HepG2 (cell line): Measurements from ENCODE around the gene PIGV. TPM values are rescaled to one million over a fixed set of nuclear protein-coding genes. Genes with fewer than 3 reads are reported as not detected.

Experiments used
- ATAC-seq: fragments of 200-7000 bp; cut with Tn5 transposase; 3 replicates; pipeline ENCODE4 v1.9.1; 2020; ENCODE audit warnings: mild to moderate bottlenecking, moderate library complexity
- BruUV-seq: library from RNA; stranded (reverse); fragments of 400-500 nt; replicated peaks from 2 replicates; lab custom pipeline; 2021; lab: Mats Ljungman, UMichigan
- CTCF ChIA-PET: fragments of 300-600 bp; formaldehyde crosslinking; extraction: SDS; loops from one replicate; lab custom pipeline; 2021; ENCODE audit warnings: low total read pairs, inconsistent platforms, low intra/inter-chr PET ratio; lab: Yijun Ruan, JAX
- POLR2A ChIA-PET: fragments of 350-600 bp; sonication (Branson Sonifier 250); formaldehyde crosslinking; loops from one replicate; lab custom pipeline; 2020; ENCODE audit warnings: antibody characterized with exemption, inconsistent platforms; lab: Yijun Ruan, JAX
- DNase-seq: peaks from one replicate; pipeline ENCODE4 v3.0.0-alpha.2; 2015; ENCODE audit warnings: low spot score
- FAIRE-seq: peaks from 3 replicates; lab custom pipeline; 2011; peaks lifted over from hg19 to GRCh38; lab: Jason Lieb, UNC
- H2AFZ ChIP-seq: one replicate; pipeline ENCODE4 v1.6.1; 2011; ENCODE audit warnings: low read length, inconsistent platforms
- H3K27ac ChIP-seq: fragments of 300-600 bp; 3 replicates; pipeline ENCODE4 v1.8.0; 2011; ENCODE audit warnings: mixed run types, mild to moderate bottlenecking, mixed read lengths, low read length, inconsistent platforms; ENCODE audit not compliant: insufficient read depth; ENCODE audit errors: extremely low read length
- H3K27me3 ChIP-seq, 2 experiments: fragments of 200-600 bp in 1 of 2; 2 replicates in 1 of 2; 3 replicates in 1 of 2; pipeline versions ENCODE4 v1.6.0 to v1.8.0; 2011; ENCODE audit warnings: low read length in 2 of 2, mild to moderate bottlenecking in 2 of 2, moderate library complexity in 2 of 2, inconsistent platforms in 1 of 2; ENCODE audit not compliant: insufficient read depth in 2 of 2, control insufficient read depth in 1 of 2
- H3K36me3 ChIP-seq, 2 experiments: fragments of 200-600 bp in 1 of 2; replicated peaks in 1 of 2; 2 replicates in 1 of 2; 3 replicates in 1 of 2; pipeline versions ENCODE4 v1.5.1 to v1.8.0; 2011; ENCODE audit warnings: low read length in 2 of 2, inconsistent platforms in 1 of 2; ENCODE audit not compliant: insufficient read depth in 2 of 2, control insufficient read depth in 1 of 2
- H3K4me1 ChIP-seq: 2 replicates; pipeline ENCODE4 v1.5.1; 2012; ENCODE audit warnings: low read length, inconsistent platforms; ENCODE audit not compliant: insufficient read depth
- H3K4me2 ChIP-seq: 2 replicates; pipeline ENCODE4 v1.6.0; 2011; ENCODE audit warnings: low read depth, low read length, inconsistent platforms
- H3K4me3 ChIP-seq, 3 experiments: fragments of 200-600 bp in 1 of 3; sonication (generic), shearing (Covaris generic) in 1 of 3; replicated peaks in 1 of 3; 2 replicates each; pipeline ENCODE4 v1.5.1; 2011 to 2016; ENCODE audit warnings: low read length in 3 of 3, inconsistent platforms in 2 of 3, low read depth in 2 of 3, mild to moderate bottlenecking in 2 of 3, control low read depth in 1 of 3, mixed read lengths in 1 of 3; ENCODE audit not compliant: insufficient read depth in 1 of 3
- H3K79me2 ChIP-seq: one replicate; pipeline ENCODE4 v1.6.1; 2011; ENCODE audit warnings: low read length, inconsistent platforms; ENCODE audit not compliant: insufficient read depth
- H3K9ac ChIP-seq: 2 replicates; pipeline ENCODE4 v1.6.0; 2011; ENCODE audit warnings: mild to moderate bottlenecking, low read depth, low read length, inconsistent platforms; ENCODE audit not compliant: insufficient read depth
- H3K9me3 ChIP-seq: 2 replicates; pipeline ENCODE4 v1.5.1; 2012; ENCODE audit warnings: mild to moderate bottlenecking, low read length
- H4K20me1 ChIP-seq: 2 replicates; pipeline ENCODE4 v1.6.0; 2011; ENCODE audit warnings: inconsistent platforms, mild to moderate bottlenecking, low read length, moderate library complexity; ENCODE audit not compliant: insufficient read depth
- CHD4 ChIP-seq: fragments of 200-600 bp; sonication (generic); IDR thresholded peaks from 2 replicates; pipeline ENCODE4 v1.7.0; 2017; ENCODE audit warnings: mild to moderate bottlenecking, low read length, borderline replicate concordance
- MAZ ChIP-seq, 2 experiments: sonication (generic) in 1 of 2; formaldehyde crosslinking in 1 of 2; IDR thresholded peaks; 2 replicates each; pipeline versions ENCODE4 v1.5.0 to v1.6.1; 2012 to 2020; ENCODE audit warnings: low read depth in 2 of 2, mild to moderate bottlenecking in 2 of 2, borderline replicate concordance in 1 of 2, improper control_type of control experiment in 1 of 2, low read length in 1 of 2, missing genetic modification reagents in 1 of 2, moderate library complexity in 1 of 2
- RFX5 ChIP-seq: IDR thresholded peaks from 2 replicates; pipeline ENCODE4 v1.6.1; 2011; ENCODE audit warnings: low read depth, low read length, improper control_type of control experiment
- TSC22D2 ChIP-seq: sonication (generic); formaldehyde crosslinking; IDR thresholded peaks from 2 replicates; pipeline ENCODE4 v1.5.1; 2020; ENCODE audit warnings: missing genetic modification reagents, mild to moderate bottlenecking, borderline replicate concordance
- ZMYM2 ChIP-seq: sonication (generic); formaldehyde crosslinking; IDR thresholded peaks from 2 replicates; pipeline ENCODE4 v1.8.0; 2022; ENCODE audit warnings: mild to moderate bottlenecking, missing genetic modification reagents
- ZNF296 ChIP-seq: sonication (generic); formaldehyde crosslinking; conservative IDR thresholded peaks from 2 replicates; pipeline ENCODE4 v1.5.0; 2020; ENCODE audit warnings: mild to moderate bottlenecking, missing genetic modification reagents
- ZNF446 ChIP-seq: sonication (generic); formaldehyde crosslinking; IDR thresholded peaks from 2 replicates; pipeline ENCODE4 v1.5.0; 2020; ENCODE audit warnings: mild to moderate bottlenecking, missing genetic modification reagents
- ZNF761 ChIP-seq: sonication (generic); formaldehyde crosslinking; conservative IDR thresholded peaks from 2 replicates; pipeline ENCODE4 v1.4.0; 2020; ENCODE audit warnings: mild to moderate bottlenecking, missing genetic modification reagents
- WGBS: methylation state at CpG from one replicate; pipeline ENCODE4 v1.1.6; 2017; ENCODE audit warnings: low lambda C conversion rate; 5-methylcytosine and 5-hydroxymethylcytosine counted together
- in situ Hi-C: cut with HindIII; loops from 2 replicates; pipeline ENCODE4 v1.10.0; 2017; ENCODE audit warnings: low pct_unique_long_range_greater_than_20kb; ENCODE audit not compliant: extremely low pct_ligation_motif_present
- intact Hi-C: fragments of 100-400 bp; cut with micrococcal nuclease; formaldehyde crosslinking; loops from one replicate; pipeline ENCODE4 v1.10.0; 2022; ENCODE audit not compliant: unreplicated experiment
- polyA plus RNA-seq, 8 experiments: library from polyadenylated mRNA; depleted of rRNA in 3 of 8; stranded (reverse) in 7 of 8; unstranded in 1 of 8; fragments of >200 nt; fragmentation: Illumina TruSeq in 4 of 8; extraction: Trizol in 4 of 8; gene quantifications; 2 replicates each; pipeline versions ENCODE4 v1.2.1 to v1.2.3, GENCODE V29; 2011 to 2016; ENCODE audit warnings: low read depth in 4 of 8, missing spikeins in 1 of 8, mixed read lengths in 1 of 8; ENCODE audit not compliant: insufficient read depth in 1 of 8
- total RNA-seq, 5 experiments: library from RNA; depleted of rRNA; stranded (reverse); fragments of >200 nt; fragmentation: Illumina TruSeq; extraction: Trizol; gene quantifications; 2 replicates each; pipeline ENCODE4 v1.2.3, GENCODE V29; 2016; ENCODE audit warnings: low read depth in 1 of 5
- TF ChIP-seq, protein P1 (sequence below): IDR thresholded peaks from 2 replicates; pipeline ENCODE4 v1.4.0; 2020; ENCODE audit warnings: mild to moderate bottlenecking, missing genetic modification reagents

The PIGV gene
- total and polyA plus RNA-seq, 2 of the 13 experiments (the other 11 are each of a cell fraction or from before 2014, with no cell fraction given) = 13.5 to 22.7 TPM

DNA sequence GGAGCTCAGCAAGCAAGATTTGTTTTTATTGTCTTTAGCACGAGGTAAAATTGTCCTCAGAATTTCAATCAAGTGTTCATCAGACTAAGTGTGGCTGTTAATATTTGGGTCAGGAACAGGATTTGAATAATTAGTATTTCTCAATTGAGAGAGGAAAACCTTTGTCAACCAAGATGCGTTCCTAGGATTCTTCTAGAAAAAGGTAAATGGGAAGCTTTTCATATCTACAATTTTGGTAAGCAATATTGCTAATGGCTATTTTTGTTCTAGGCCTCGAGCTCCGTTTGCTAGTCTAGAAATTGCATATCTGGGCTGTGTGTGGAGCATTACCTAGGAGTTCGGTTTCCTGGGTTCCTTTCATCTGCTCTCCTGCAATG is 4.1 kb upstream of the PIGV start:
- H3K36me3 ChIP-seq = peaks cover 11 to 22% of the 10 kb centered on the region in 2 experiments
- H3K27ac ChIP-seq = peak overlapping the region; percentile 63
- no peak for FAIRE-seq
- peaks cover 6% of the 10 kb centered on the region for H3K79me2 ChIP-seq
- TF ChIP-seq TSC22D2 = no peak
- TF ChIP-seq CHD4 = no peak
- no peak for TF ChIP-seq MAZ (IDR thresholded peaks at IDR 0.05; ENCODE audit: borderline replicate concordance, low read depth, low read length)
- no peak for TF ChIP-seq MAZ (CRISPR knock-in tag; IDR thresholded peaks at IDR 0.05; ENCODE audit: low read depth)
- no peak for TF ChIP-seq ZMYM2 (CRISPR knock-in tag)
- no peak for TF ChIP-seq RFX5
- TF ChIP-seq, protein P1, sequence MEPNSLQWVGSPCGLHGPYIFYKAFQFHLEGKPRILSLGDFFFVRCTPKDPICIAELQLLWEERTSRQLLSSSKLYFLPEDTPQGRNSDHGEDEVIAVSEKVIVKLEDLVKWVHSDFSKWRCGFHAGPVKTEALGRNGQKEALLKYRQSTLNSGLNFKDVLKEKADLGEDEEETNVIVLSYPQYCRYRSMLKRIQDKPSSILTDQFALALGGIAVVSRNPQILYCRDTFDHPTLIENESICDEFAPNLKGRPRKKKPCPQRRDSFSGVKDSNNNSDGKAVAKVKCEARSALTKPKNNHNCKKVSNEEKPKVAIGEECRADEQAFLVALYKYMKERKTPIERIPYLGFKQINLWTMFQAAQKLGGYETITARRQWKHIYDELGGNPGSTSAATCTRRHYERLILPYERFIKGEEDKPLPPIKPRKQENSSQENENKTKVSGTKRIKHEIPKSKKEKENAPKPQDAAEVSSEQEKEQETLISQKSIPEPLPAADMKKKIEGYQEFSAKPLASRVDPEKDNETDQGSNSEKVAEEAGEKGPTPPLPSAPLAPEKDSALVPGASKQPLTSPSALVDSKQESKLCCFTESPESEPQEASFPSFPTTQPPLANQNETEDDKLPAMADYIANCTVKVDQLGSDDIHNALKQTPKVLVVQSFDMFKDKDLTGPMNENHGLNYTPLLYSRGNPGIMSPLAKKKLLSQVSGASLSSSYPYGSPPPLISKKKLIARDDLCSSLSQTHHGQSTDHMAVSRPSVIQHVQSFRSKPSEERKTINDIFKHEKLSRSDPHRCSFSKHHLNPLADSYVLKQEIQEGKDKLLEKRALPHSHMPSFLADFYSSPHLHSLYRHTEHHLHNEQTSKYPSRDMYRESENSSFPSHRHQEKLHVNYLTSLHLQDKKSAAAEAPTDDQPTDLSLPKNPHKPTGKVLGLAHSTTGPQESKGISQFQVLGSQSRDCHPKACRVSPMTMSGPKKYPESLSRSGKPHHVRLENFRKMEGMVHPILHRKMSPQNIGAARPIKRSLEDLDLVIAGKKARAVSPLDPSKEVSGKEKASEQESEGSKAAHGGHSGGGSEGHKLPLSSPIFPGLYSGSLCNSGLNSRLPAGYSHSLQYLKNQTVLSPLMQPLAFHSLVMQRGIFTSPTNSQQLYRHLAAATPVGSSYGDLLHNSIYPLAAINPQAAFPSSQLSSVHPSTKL (CRISPR knock-in tag) = no peak
- no peak for TF ChIP-seq ZNF761 (CRISPR knock-in tag)
- no peak for TF ChIP-seq ZNF296 (CRISPR knock-in tag)
- no peak for TF ChIP-seq ZNF446 (CRISPR knock-in tag)
- TF ChIP-seq, all 625 proteins: peak for 0
- Histone ChIP-seq H3K27me3 (no peaks in the 10 kb centered on the region; a peak in 1 of 5 replicates), H3K4me2 (peak overlapping the region; percentile 44), H3K4me1 (peaks cover 60% of the 10 kb centered on the region), H3K4me3 (no peak overlapping the region), H2AFZ (no peak overlapping the region), H4K20me1 (no peaks in the 10 kb centered on the region), H3K9me3 (no peaks in the 10 kb centered on the region), H3K9ac (no peak overlapping the region)
- intact Hi-C loops = no loop called here
- in situ Hi-C loops = no loop called here
- ChIA-PET CTCF (no interaction called here), POLR2A (interaction anchor here (0.8 to 7.0 kb wide), 8 partner anchors 11 to 91 kb away, joined by 3 to 127 read pairs (median 14); partner anchors contain the start of gene ARID1A)
- DNase-seq (no peak), ATAC-seq (no peak)
- 24% methylated on average over 5 of the region's 5 CpGs for WGBS
- BruUV-seq = no TSS peak
